ENCODE measurements around the gene GNAQ. TPM values are rescaled to one million over a fixed set of nuclear protein-coding genes. Genes with fewer than 3 reads are reported as not detected.

Gene GNAQ
- polyA plus RNA-seq, 1 of the 3 experiments (the other 2 are of a cell fraction), result 20.9 TPM

- TF ChIP-seq REST (IDR thresholded peaks at IDR 0.05; ENCODE audit: low read depth, low read length) (no peak), RAD21 (IDR thresholded peaks at IDR 0.05; ENCODE audit: low read length) (peak; percentile 94), IRF3 (IDR thresholded peaks at IDR 0.05; ENCODE audit: low read depth, low read length) (no peak), TCF12 (IDR thresholded peaks at IDR 0.05) (peak; percentile 90), CHD2 (IDR thresholded peaks at IDR 0.05; ENCODE audit: low read length, partially characterized antibody) (no peak), USF2 (IDR thresholded peaks at IDR 0.05; ENCODE audit: borderline replicate concordance, low read depth, low read length) (no peak), NFIC (IDR thresholded peaks at IDR 0.05; ENCODE audit: borderline replicate concordance) (no peak), RXRA (IDR thresholded peaks at IDR 0.05; ENCODE audit: borderline replicate concordance, low read depth) (0 out of 2 replicates have a peak, but pooled peaks have one; percentile 8), USF1 (IDR thresholded peaks at IDR 0.05; ENCODE audit: borderline replicate concordance, low read depth) (no peak)
Observed at GRCh38 chr9:77751341-77752091, 280.1 kb downstream of the GNAQ start (continued).

- H4K20me1 ChIP-seq (ENCODE audit: insufficient read depth), result no peaks in the 10 kb centered on the region
- H3K4me1 ChIP-seq (ENCODE audit: control insufficient read depth in 1 of 2, insufficient read depth in 2 of 2, low read depth in 1 of 2, low read length in 1 of 2), result peaks cover 46 to 51% of the 10 kb centered on the region in 2 experiments; a peak in 3 of 4 replicates
- H3K27me3 ChIP-seq (ENCODE audit: insufficient read depth), result no peaks in the 10 kb centered on the region
- peaks cover 21% of the 10 kb centered on the region; the same call in 1 of the 2 replicates for H3K79me2 ChIP-seq (ENCODE audit: insufficient read depth)
- H3F3A ChIP-seq (replicated peaks; ENCODE audit: insufficient read depth), result peaks cover 31% of the 10 kb centered on the region
- peaks cover 3 to 14% of the 10 kb centered on the region in 2 experiments for H3K36me3 ChIP-seq (replicated peaks in 1 of 2; ENCODE audit: control insufficient read depth in 1 of 2, insufficient read depth in 2 of 2, low read length in 1 of 2)
- WGBS (ENCODE audit: low lambda C conversion rate), result 50% methylated on average over 1 of the region's 1 CpG
- CTCF ChIA-PET, result interaction anchor here (0.6 to 8.2 kb wide), 29 partner anchors 8 to 600 kb away, joined by 3 to 109 read pairs (median 5); no protein-coding TSS in a partner anchor
- peak; percentile 53 for DNase-seq
- POLR2A ChIA-PET, result interaction anchor here (1.6 kb wide), 1 partner anchor 294 kb away, joined by 5 read pairs; no protein-coding TSS in a partner anchor
- no peaks in the 10 kb centered on the region for H3K9me3 ChIP-seq
- no peaks in the 10 kb centered on the region for H3K9me2 ChIP-seq
- H3K9ac ChIP-seq, result peak overlapping the region; percentile 29
- peak overlapping the region; percentile 32 for H3K4me2 ChIP-seq
- peak overlapping the region in 1 of 2 experiments; percentile 27; a peak in 1 of 4 replicates for H3K4me3 ChIP-seq (ENCODE audit: low read depth in 2 of 2, low read length in 1 of 2)
- H2AFZ ChIP-seq (ENCODE audit: low read depth), result no peak overlapping the region
- peak overlapping the region; percentile 78 to 100 for H3K27ac ChIP-seq (ENCODE audit: low read depth in 2 of 2, low read length in 1 of 2)
- TF ChIP-seq TEAD4 (IDR thresholded peaks at IDR 0.05; ENCODE audit: borderline replicate concordance, insufficient read depth) (peak; percentile 69), FOXJ3 (CRISPR knock-in tag; IDR thresholded peaks at IDR 0.05) (peak; percentile 68; the same call in 1 of the 2 replicates), RCOR1 (IDR thresholded peaks at IDR 0.05; ENCODE audit: low read length) (peak; percentile 84; the same call in 1 of the 2 replicates), EP300 (IDR thresholded peaks at IDR 0.05; ENCODE audit: borderline replicate concordance in 1 of 2, low read depth in 1 of 2, low read length in 1 of 2) (peak in 1 of 2 experiments; percentile 94), GATA2 (CRISPR knock-in tag; IDR thresholded peaks at IDR 0.05) (peak; percentile 78), JUND (IDR thresholded peaks at IDR 0.05) (0 out of 2 replicates have a peak, but pooled peaks have one; percentile 5), CTCF (IDR thresholded peaks at IDR 0.05) (no peak), PBX3 (IDR thresholded peaks at IDR 0.05) (peak; percentile 69; the same call in 1 of the 2 replicates), EZH2phosphoT487 (IDR thresholded peaks at IDR 0.05; ENCODE audit: borderline replicate concordance, low read depth) (no peak), MAX (IDR thresholded peaks at IDR 0.05; ENCODE audit: low read depth) (no peak)
Observed at GRCh38 chr9:77750981-77751340, 280.6 kb downstream of the GNAQ start.

Measured in SK-N-SH (cell line).